ENCODE data around the gene SLC41A3.

Gene SLC41A3

DNA sequence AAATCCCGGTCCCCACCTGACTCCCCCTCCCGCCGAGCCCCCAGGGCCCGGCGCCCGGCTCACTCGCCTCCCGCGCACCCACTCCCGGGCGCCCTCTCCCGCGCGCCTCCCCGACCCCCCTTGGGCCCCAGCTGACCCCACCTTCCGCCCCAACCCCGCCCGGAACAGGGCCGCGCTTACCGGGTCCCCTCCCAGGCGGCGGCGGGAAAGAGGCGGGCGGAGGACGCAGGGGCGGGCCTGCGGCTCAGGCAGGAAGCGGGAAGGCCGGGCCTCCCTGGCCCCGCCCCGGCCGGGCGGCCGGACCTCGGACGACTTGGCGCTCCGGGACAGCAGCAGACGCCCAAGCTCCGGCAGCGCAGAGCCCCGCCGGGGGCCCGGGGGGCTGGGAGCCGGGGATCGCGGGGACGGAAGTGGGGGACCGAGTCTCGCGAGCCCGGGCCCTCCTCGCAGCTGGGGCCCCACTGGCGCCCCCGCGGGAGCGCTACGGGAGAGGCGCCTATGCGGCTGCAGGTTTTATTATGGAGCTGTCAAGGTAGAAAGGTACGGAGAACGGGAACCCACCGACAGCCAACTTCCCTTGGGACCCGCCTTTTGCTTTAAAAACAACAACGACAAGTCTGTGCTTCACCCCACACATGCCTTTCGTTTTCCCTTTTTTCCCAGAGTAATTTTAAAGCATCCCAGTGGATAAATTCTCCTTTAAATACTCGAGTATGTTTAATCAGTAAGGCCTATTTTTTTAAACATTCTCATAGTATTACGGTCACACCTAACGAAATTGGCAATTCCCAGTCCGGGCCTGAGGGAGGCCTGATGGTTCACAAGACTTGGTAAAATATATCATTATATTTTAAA is at the start of gene SLC41A3:
Gene SLC41A3, minus strand, starts transcription at position 212 of the 855 bp plus-strand sequence. CDS start 15,905 bp downstream, outside the sequence.
- Histone ChIP-seq H2AFZ (ENCODE audit: low read length) (peak within 1 kb of the TSS; percentile 80), H3K9ac (ENCODE audit: low read length) (peak within 1 kb of the TSS; percentile 74), H3K4me1 (ENCODE audit: low read length) (no peaks in the 10 kb centered on the region), H3K79me2 (ENCODE audit: low read length) (peaks cover 4% of the 10 kb centered on the region; the same call in 1 of the 2 replicates), H3K9me3 (replicated peaks; ENCODE audit: insufficient read depth, low read length) (no peaks in the 10 kb centered on the region), H3K27ac (ENCODE audit: low read length) (peak within 1 kb of the TSS; percentile 41; the same call in 1 of the 2 replicates), H3K36me3 (replicated peaks; ENCODE audit: insufficient read depth, low read length) (no peaks in the 10 kb centered on the region), H4K20me1 (ENCODE audit: insufficient read depth, low read length) (no peaks in the 10 kb centered on the region), H3K4me3 (ENCODE audit: low read length) (peak within 1 kb of the TSS; percentile 83), H3K9me2 (replicated peaks; ENCODE audit: insufficient read depth, low read length) (no peaks in the 10 kb centered on the region), H3F3A (ENCODE audit: insufficient read depth, low read length) (no peaks in the 10 kb centered on the region), H3K4me2 (ENCODE audit: low read depth, low read length) (peak within 1 kb of the TSS; percentile 81), H3K27me3 (replicated peaks; ENCODE audit: insufficient read depth, low read length) (no peaks in the 10 kb centered on the region)
- no peak for TF ChIP-seq EZH2 (optimal IDR thresholded peaks at IDR 0.05; ENCODE audit: low read depth, low read length)
- TF ChIP-seq, protein P1, sequence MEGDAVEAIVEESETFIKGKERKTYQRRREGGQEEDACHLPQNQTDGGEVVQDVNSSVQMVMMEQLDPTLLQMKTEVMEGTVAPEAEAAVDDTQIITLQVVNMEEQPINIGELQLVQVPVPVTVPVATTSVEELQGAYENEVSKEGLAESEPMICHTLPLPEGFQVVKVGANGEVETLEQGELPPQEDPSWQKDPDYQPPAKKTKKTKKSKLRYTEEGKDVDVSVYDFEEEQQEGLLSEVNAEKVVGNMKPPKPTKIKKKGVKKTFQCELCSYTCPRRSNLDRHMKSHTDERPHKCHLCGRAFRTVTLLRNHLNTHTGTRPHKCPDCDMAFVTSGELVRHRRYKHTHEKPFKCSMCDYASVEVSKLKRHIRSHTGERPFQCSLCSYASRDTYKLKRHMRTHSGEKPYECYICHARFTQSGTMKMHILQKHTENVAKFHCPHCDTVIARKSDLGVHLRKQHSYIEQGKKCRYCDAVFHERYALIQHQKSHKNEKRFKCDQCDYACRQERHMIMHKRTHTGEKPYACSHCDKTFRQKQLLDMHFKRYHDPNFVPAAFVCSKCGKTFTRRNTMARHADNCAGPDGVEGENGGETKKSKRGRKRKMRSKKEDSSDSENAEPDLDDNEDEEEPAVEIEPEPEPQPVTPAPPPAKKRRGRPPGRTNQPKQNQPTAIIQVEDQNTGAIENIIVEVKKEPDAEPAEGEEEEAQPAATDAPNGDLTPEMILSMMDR (IDR thresholded peaks at IDR 0.05; ENCODE audit: low read length): peak; percentile 48
- peak; percentile 91 for DNase-seq

DNA sequence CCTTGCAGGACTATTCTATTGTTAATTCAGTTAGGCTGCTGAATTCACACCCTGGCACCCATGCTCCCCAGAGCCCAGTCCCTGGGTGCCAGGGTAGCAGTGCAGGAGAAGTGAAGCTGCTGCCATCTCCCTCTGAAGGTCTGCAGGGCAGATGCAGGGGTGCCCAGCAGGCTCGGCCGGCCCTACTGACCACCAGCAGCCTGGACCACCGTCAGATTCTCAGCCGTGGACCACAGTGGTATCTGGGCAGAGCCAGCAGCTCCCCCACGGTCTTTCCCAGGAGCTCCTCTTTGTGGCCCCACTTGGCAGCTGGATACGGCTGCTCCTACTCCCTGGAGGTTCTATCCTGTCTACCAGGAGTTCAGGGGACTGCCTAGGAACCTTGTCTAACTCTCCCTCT is 49.7 kb upstream of the SLC41A3 start:
- H3F3A ChIP-seq (ENCODE audit: insufficient read depth, low read length): no peaks in the 10 kb centered on the region
- no peak overlapping the region for H3K9ac ChIP-seq (ENCODE audit: low read length)
- H4K20me1 ChIP-seq (ENCODE audit: insufficient read depth, low read length): no peaks in the 10 kb centered on the region
- no peak overlapping the region for H2AFZ ChIP-seq (ENCODE audit: low read length)
- no peaks in the 10 kb centered on the region for H3K4me1 ChIP-seq (ENCODE audit: low read length)
- H3K4me3 ChIP-seq (ENCODE audit: low read length): no peak overlapping the region
- no peaks in the 10 kb centered on the region for H3K9me2 ChIP-seq (replicated peaks; ENCODE audit: insufficient read depth, low read length)
- no peaks in the 10 kb centered on the region for H3K79me2 ChIP-seq (ENCODE audit: low read length)
- no peak for DNase-seq
- no peak overlapping the region for H3K27ac ChIP-seq (ENCODE audit: low read length)
- no peak for TF ChIP-seq EZH2phosphoT487 (IDR thresholded peaks at IDR 0.05; ENCODE audit: low read length)
- TF ChIP-seq, protein P1 (IDR thresholded peaks at IDR 0.05; ENCODE audit: low read length): no peak
- no peak for TF ChIP-seq EZH2 (optimal IDR thresholded peaks at IDR 0.05; ENCODE audit: low read depth, low read length)
- no peaks in the 10 kb centered on the region for H3K36me3 ChIP-seq (replicated peaks; ENCODE audit: insufficient read depth, low read length)
- H3K4me2 ChIP-seq (ENCODE audit: low read depth, low read length): no peak overlapping the region
- peaks cover 5% of the 10 kb centered on the region; the same call in 1 of the 2 replicates for H3K27me3 ChIP-seq (replicated peaks; ENCODE audit: insufficient read depth, low read length)
- no peaks in the 10 kb centered on the region for H3K9me3 ChIP-seq (replicated peaks; ENCODE audit: insufficient read depth, low read length)

DNA sequence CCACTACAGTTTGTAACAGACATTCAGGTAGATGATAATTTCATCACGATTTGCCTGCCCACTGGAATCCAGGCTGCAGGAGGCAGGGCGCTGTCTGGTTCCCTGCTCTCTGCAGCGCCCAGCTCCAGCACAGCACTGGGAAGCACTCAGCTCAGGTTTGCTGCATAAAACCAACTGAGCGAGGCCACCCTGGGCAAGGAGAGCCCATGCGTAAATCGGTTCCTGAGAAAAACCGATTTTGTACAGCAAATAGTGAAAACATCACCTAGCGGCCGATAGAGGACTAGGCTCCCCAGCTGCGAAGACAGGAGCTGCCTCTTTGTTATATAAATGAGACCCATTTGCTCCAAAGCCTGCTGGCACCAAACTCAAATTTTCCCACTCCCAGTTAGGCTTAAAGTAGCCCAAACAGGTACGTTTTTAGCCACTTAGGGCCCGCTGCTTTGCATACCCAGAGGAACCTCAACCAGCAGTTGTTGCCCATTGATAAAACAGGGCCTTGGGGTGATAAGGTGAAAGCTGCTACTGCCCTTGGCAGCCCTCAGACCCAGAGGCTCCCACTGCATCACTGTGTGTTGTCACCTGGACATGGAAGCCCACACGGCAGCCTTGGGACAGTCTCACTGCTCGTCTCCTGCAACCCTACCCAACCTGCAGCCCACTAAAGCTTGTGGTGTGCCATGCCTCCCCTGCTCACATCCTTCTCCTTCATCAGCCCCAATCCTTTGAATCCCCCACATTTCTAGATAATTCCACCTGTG is 49.0 kb upstream of the SLC41A3 start:
- Histone ChIP-seq H3K36me3 (replicated peaks; ENCODE audit: insufficient read depth, low read length) (no peaks in the 10 kb centered on the region), H3K4me1 (ENCODE audit: low read length) (no peaks in the 10 kb centered on the region), H3K4me2 (ENCODE audit: low read depth, low read length) (peak overlapping the region; percentile 45; the same call in 1 of the 2 replicates), H3F3A (ENCODE audit: insufficient read depth, low read length) (no peaks in the 10 kb centered on the region), H3K9me3 (replicated peaks; ENCODE audit: insufficient read depth, low read length) (no peaks in the 10 kb centered on the region), H3K9me2 (replicated peaks; ENCODE audit: insufficient read depth, low read length) (no peaks in the 10 kb centered on the region), H3K27ac (ENCODE audit: low read length) (no peak overlapping the region), H3K9ac (ENCODE audit: low read length) (no peak overlapping the region), H3K27me3 (replicated peaks; ENCODE audit: insufficient read depth, low read length) (peaks cover 5% of the 10 kb centered on the region; the same call in 1 of the 2 replicates), H2AFZ (ENCODE audit: low read length) (peak overlapping the region; percentile 77), H3K4me3 (ENCODE audit: low read length) (no peak overlapping the region), H3K79me2 (ENCODE audit: low read length) (no peaks in the 10 kb centered on the region), H4K20me1 (ENCODE audit: insufficient read depth, low read length) (no peaks in the 10 kb centered on the region)
- peak; percentile 35 for DNase-seq
- TF ChIP-seq EZH2 (optimal IDR thresholded peaks at IDR 0.05; ENCODE audit: low read depth, low read length): no peak
- TF ChIP-seq, protein P1 (IDR thresholded peaks at IDR 0.05; ENCODE audit: low read length): peak; percentile 63
